GM19238 (cell line): ENCODE data around the gene MAPK4.
"Not testable (repeated sequence)": the region's sequence is repeated elsewhere in the genome, so short reads cannot be mapped to it uniquely, and the experiment has no call there.

Experiments
- DNase-seq: peaks from one replicate; pipeline ENCODE4 v3.0.0; 2011; ENCODE audit warnings: low spot score; ENCODE audit not compliant: insufficient read length

Gene MAPK4

DNA sequence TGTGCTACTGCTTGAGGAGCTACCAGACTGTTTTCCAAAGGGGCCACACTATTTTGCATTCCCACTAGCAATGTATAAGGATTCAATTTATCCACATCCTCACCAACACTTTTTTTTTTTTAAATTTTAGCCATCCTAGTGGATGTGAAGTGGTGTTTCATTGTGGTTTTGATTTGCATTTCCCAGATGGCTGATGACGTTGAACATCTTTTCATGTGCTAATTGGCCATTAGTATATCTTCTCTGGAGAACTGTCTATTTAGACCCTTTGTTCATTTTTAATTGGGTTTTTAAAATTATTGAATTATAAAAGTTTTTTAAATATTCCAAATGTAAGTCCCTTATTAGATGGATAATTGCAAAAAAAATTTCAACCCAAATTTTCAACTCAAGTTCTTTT, 121.1 kb downstream of the MAPK4 start:
- no peak for DNase-seq

DNA sequence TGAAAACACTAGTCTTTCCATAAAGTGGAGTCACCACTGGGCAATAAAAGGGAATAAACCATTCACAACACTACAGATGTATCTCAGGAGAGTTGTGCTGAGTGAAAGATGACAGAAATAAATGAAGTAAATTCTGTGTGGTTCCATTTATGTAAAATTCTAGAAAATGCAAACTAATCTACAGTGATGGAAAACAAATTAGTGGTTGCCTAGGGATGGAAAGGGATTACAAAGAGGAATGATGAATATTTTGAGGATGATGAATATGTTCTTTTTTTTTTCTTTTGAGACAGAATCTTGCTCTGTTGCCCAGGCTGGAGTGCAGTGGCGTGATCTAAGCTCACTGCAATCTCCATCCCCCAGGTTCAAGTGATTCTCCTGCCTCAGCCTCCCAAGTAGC, 123.0 kb downstream of the MAPK4 start:
- no peak for DNase-seq

DNA sequence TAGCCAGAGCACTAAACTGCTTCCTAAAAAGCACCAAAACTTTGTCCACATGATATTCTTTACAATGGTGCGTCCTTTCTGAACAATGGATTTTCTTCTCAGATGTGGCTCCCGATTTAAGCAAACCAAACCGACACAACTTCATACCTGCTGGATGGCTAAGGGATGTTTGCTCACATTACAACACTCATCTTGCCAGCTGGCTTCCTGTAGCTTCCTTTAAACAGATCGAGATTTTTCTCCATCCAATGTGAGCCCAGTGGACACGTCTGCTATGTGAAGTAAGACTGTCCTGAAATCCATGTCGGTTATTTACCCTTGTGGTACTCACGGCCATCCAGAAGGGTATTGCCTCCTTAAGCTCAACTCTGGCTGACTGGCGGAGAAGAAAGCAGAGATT, 126.5 kb downstream of the MAPK4 start:
- no peak for DNase-seq

DNA sequence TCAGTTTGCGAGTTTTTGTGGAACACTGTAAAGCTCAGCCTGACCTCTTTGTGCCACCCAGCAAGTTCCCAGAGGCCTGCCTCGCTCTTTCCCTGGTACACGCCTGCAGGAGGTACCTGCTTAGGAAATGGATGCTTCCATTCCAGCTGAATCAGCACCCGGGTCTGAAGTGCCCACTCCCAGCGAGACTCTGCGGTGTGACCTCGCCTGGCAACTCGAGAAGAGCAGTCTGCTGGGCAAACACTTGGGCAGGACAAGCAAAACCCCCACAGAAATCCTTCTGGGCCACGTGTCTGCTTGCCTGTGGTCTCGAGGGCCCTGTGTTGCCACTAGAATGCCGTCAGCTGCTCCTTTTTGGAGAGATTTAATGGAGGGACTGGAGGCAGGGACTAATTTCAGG, 127.6 kb downstream of the MAPK4 start:
- no peak for DNase-seq

DNA sequence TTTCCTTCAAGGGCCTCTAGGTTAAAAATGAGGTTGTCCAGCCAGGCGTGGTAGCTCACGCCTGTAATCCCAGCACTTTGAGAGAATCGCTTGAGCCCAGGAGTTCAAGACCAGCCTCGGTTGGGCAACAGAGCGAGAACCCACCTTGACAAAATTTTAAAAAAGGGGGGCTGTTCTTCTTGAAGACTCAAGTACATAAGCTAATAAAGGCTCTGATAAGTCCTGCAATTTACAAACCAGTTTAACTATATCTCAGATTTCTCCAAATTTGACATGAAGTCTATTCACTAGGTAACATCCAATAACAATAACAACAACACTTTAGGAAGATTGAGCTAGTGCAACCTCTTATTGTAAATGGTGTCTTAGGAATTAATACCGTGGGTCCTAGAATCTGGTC, 129.7 kb downstream of the MAPK4 start:
- DNase-seq, result no peak

DNA sequence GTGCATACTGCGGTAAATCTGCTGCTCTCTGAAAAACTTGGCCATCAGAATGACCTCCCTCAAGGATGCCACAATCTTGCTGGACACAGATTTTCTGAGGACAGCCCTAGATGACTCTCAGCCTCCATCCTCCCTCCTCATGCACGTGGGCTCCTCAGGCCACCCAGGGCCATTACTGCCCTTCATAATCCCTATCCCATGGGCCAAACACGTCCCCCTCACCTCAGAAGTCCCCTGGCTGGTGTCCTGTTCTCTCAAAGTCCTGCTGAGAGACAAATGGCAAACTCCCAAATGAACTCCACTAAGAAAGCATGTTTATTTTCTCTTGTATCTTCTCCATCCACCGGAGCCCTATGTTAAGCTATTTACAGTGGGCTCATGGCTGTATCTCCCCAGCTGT, 134.3 kb downstream of the MAPK4 start:
- DNase-seq, result no peak

DNA sequence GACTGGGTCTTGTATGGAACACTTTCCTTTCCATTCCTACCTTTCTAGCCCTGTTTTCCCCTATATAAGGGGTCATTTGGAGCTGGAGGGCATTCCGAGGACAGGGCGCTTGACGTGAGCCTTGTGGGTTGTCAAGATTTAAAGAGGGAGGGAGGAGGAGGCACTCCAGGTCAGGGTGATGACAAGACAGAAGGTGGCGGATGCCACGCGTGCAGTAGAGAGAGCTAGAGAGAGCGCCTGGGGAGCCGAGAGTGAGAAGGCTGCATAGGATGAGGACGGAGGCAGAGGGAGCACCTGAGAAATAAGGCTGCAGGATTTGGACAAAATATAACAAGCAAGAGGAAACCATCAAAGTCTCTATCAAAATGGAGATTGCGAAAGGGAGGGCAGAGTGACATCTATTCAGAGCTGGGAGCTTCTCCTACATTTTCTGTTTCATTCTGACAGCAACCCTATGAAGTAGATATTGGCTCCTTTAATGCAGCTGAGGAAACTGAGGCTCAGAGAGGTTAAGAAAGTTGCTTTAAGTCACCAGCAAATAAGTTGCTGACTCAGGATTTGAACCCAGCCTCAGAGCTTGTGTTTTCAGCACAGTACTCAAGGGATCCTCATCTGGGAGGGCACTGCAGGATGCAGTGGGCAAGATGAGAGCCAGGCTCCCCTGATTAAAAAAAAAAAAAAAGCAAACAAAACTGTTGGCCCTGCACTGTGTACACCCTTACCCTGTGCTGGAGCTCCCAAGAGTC, 135.7 kb downstream of the MAPK4 start:
- no peak for DNase-seq

DNA sequence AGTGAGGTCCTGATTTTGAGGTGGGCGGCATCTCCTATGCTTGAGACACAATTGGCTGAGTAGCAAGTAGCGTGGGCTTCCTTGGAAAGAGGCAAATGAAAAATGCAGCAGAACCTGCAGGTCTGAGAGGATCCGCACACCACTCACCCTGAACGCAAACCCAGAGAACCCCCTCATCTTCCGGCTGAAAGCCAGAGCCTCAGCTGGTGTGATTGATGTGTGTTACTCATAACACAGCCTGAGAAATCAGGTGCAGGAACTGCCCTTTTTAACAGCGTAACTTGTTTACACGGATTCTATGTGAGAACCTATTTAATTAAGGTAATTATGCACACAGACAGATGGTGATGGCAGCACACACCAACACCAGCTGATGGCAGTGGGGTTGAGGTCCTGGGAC, 136.5 kb downstream of the MAPK4 start:
- no peak for DNase-seq

DNA sequence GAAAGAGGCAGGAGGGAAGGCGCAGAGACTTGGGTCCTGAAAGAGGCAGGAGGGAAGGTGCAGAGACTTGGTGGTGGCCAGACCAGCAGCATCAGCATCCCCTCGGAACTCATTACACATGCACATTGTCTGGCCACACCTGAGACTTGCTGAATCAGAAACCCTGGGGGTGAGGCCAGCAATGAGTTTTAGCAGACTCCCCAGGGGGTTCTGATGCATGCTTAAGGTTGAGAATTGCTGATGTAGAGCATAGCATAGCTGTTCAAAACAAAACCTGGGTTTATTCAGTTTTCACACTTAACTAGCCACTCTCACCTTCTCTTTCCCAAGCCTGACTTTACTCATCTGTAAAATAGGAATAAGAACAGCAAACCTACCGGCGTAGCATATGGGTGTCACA, 137.0 kb downstream of the MAPK4 start:
- no peak for DNase-seq

DNA sequence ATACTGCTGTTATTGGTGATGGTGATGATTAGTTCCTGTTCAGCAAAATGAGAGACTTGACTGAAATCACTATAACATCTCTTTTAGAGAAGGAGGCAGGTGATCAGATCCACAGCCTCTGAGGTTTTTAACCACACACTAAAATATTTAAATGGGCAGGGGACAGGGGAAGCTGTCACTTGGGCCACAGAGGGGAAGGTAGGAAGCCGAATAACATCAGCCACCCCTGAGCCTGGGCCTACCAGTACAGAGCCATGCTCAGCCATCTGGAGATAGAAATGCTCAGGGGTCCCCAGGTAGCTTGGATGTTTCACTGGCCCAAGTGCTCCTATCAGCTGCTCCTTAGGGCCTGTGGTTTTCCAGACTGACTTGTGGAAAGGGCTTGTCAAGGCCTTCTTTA, 137.6 kb downstream of the MAPK4 start:
- DNase-seq, result no peak

DNA sequence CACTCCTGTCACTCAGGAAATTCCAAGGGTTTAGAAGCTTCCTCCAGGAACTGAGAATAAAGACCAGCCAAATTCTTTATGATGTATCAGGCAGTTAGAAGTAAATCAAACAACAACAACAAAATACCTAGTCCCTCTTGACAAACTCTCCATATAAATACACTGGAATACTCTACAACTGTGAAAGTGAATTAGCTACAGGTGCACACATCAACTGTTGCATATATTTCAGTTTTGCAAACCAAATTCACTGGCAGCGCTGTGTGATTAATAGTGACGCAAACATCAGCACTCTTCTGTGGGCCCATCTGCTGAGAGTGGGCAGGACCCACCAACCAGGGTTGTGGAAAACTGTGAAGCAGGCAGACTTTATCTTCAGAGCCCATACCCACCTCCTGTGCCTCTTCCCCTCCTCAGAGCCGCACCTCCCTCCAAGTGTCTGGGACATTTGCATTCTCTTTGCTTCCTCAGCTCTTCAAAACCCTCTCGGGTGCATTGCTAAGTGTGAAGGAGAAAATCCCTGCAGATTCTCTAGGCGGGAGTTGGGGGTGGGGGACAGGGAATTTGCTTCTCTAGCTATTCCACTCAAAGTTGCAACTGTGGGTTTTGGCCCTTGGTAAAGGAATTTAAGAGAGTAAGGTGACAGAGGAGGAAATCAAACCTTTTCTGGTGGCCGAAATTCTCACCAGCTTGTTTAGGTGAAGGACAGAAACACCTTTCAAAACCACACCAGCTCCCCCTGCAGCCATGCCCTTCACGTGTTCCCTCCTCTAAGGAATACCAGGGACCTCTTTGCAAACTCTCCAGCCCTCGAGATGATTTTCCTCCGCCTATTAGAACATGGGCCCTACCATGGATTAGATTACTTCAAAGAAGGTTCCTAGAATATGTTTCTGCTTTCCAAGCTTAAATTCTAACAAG, 140.6 kb downstream of the MAPK4 start:
- DNase-seq, result no peak

DNA sequence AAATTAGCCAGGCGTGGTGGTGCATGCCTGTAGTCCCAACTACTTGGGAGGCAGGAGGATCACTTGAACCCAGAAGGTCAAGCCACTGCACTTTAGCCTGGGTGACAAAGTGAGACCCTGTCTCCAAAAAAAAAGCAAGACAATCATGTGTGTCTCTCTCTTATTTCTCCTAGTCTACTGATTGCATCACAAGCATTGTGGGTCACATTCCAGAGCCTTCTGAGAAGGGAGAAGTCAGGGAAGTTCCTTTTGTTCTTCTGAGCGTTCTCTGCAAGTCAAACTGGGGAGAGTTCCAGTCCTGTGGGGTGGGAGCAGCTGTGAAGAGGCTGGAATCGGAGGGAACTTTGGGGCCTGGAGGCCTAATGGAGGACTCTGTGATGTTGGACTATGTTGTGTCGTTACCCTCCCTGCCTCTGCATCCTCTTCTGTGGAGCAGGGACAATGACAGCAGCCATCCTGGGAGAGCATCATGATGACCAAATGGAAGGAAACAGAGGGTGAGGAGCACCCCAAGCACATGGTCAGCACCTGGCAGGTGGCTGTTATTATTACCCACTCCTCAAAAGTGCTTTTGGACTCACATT, 144.6 kb downstream of the MAPK4 start:
- no peak for DNase-seq

DNA sequence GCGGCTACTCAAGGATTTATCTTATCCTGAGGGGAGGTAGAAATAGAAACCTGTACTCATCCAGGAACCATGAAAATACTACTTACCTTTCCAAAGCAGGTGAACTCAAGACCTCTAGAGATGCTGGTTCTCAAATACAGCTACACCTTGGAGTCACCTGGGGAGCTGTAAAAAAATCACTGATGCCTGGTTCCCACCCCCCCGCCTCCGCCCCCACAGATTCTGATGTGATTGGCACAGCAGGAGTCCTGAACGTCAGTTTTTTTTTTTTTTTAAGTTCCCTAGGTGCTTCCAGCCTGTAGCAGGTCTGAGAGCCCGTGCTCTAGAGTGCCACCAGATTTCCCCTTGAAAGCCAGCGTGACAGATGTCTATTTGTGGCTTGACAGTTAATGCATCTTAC, 146.3 kb downstream of the MAPK4 start:
- no peak for DNase-seq

DNA sequence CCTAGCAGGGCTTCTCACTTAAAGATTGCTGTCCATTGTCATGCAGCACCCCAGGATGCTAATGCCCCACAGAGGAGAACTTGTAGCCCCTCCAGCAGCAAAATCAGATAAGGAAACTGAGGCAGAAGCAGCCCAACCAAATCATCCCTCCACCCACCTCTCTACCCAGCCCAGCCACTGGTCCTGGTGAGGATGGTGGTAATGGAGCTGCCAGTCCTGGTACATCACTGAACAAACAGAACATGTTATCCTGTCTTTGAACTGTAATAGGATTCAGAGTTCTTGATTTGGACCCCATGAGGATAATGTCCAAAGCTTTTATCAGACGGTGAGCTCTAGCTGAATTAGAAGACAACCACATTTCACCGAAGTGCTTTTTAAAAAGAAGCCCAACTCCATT, 146.8 kb downstream of the MAPK4 start:
- no peak for DNase-seq

DNA sequence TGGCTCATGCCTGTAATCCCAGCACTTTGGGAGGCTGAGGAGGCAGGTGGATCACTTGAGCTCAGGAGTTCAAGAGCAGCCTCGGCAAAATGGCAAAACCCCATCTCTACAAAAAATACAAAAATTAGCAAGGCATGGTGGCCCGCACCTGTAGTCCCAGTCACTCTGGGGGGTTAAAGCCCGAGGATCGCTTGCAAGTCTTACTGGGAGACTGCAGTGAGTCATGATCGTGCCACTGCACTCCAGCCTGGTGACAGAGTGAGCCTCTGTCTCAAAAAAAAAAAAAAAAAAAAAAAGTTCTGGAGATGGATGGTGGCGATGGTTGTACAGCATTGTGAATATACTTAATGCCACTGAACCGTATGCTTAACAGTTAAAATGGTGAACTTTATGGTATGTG, 147.4 kb downstream of the MAPK4 start:
- DNase-seq, result not testable (repeated sequence)

DNA sequence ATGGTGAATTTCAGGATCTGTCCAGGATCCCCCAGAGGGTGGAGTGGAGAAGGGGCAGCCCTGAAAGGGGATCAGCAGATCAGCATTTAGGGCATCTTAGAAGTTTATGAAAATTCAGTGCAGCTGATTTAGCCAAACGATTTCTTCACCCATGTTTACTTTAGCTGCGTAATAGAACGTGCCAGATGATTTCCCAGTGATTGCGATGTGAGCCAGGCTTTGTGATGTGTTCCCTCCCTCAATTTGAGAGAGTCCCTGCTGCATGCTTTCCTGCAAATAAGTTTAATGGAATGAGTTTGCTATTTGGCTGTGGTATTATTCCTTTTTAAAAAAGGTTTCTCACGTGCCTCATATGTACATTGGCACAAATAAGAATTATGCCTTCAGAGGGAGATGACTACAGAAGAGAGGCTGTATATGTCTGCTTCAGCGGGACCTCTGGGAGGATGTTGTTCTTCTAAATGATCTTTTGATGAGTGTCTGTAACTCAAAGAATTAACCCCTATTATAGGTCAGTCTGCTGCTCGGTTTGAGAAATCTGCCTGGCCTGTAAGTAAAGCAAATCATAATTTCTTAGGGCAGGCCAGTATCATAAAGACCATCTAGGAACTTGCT, 148.1 kb downstream of the MAPK4 start:
- DNase-seq, result no peak

DNA sequence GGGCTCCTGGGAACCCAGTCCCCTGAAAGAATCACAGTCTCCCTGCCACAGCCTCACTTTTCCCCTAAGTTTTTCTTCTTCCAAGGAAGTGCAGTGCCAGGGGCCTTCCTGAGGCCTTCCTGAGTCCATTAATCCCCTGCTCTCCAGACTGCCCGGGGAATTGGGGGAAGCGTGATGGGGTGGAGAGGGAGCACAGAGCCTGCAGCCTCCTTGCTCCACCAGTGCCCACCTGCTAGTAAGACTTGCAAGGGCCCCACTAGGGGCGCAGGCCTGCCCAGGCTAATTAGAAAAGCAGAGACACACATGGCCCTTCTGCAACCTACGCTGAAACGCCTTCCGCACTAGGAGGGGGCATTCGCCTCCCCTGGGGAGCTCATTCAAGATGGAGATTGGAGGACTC, 149.3 kb downstream of the MAPK4 start:
- no peak for DNase-seq

DNA sequence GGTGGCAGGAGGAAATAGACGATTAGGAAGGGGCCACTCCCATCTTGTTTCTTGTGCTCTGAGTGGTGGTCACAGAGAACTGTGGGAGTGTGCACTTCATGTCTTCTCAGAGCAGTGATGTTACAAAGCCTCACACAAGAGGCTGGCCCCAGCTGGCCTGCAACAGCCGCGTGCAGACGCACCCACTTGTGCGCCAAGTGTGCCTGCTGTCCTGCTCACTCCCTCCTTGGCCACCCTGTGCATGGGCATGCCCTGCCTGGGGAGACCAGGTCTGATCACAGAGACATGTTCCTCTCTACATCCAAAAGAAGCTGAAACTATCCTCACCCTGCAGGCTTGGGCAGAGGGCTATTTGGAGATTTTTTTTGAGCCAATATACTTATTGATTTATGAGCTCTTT, 151.5 kb downstream of the MAPK4 start:
- DNase-seq, result no peak

DNA sequence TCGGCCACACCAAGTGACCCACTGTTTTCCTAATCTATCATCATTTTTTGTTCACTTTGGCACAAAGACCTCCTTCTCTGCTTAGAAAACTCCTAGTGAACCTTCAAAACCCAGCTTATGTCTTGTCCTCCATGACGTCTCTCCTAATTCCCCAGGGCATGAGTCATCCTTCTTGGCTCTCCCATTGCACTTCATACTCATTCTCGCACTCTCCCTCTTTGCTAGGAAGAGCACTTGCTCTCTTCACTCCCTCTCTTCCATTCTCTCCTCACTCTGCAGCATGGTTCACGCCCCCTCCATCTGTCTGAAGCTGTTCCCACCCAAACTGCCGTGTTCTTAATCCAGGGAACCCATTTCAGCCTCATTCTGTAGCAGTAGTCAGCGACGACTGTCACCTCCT, 156.0 kb downstream of the MAPK4 start:
- DNase-seq, result no peak

DNA sequence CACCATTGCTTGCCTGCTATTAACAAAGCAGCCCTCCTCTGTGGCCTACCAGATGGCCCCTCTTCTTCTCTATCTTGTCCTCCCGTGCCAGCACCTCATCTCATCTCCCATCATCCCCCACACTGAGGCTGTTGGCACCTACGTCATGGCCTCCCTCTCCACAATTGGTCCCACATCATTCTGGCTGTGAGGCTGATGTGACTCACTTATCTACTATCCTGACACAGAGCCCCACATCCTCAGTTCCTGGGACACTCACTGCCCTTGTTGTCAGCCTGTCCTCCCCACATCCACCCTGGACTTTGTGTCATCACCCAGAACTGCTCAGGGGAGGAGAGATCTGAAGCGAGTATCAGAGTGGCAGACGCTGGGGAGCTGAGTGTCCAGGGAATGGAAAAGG, 157.0 kb downstream of the MAPK4 start:
- no peak for DNase-seq

DNA sequence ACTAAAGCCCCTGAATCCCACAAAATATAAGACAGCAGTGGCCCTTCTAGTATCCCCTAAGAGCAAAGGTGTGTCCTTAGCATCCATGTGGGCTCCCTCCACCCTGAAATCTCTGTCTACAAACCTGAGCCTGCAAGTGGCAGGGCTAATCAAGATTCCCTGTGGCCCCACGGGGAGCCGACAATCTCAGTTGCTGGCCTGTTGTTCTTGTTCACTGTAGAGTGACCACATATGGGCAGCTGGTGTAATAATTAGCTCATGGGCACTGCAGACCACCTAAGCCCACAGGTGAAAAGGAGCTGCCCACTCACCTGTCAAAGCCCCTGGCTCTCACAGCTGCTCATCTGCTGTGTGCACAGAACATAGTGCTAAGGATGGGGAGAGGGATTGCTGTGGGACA, 157.7 kb downstream of the MAPK4 start:
- DNase-seq, result no peak
